A673 (cell line): ENCODE data around the gene RITA1. TPM values are rescaled to one million over a fixed set of nuclear protein-coding genes. Genes with fewer than 3 reads are reported as not detected.
A peak's percentile ranks its signal among the peaks of the same experiment; 100 is the strongest.

Experiments
- BruUV-seq: library from RNA; stranded (reverse); fragments of 400-500 nt; replicated peaks from 2 replicates; lab custom pipeline; 2021; lab: Mats Ljungman, UMichigan
- CTCF ChIA-PET: fragments of 300-600 bp; sonication (Branson Sonifier 250); formaldehyde crosslinking; loops from one replicate; lab custom pipeline; 2022; ENCODE audit warnings: antibody characterized with exemption; lab: Charles Lee
- POLR2A ChIA-PET: fragments of 300-600 bp; sonication (Branson Sonifier 250); formaldehyde crosslinking; loops from one replicate; lab custom pipeline; 2022; ENCODE audit warnings: antibody characterized with exemption; ENCODE audit not compliant: low non-redundant PET; lab: Charles Lee
- DNase-seq: peaks from one replicate; pipeline ENCODE4 v3.0.0-alpha.2; 2015; ENCODE audit warnings: low spot score
- H3K27ac ChIP-seq: fragments of 200-600 bp; sonication (generic); 2 replicates; pipeline ENCODE4 v1.5.1; 2016; ENCODE audit warnings: mixed run types, low read depth, mild to moderate bottlenecking, mixed read lengths, antibody characterized with exemption, low read length; ENCODE audit not compliant: poor library complexity, severe bottlenecking
- H3K27me3 ChIP-seq: fragments of 200-600 bp; sonication (generic); replicated peaks from 2 replicates; pipeline ENCODE4 v1.6.1; 2017; ENCODE audit warnings: mixed run types, low read depth, mild to moderate bottlenecking, mixed read lengths, antibody characterized with exemption, low read length; ENCODE audit not compliant: insufficient read depth, poor library complexity
- H3K36me3 ChIP-seq: fragments of 200-600 bp; sonication (generic); 2 replicates; pipeline ENCODE4 v1.6.1; 2016; ENCODE audit warnings: mixed run types, mild to moderate bottlenecking, mixed read lengths, antibody characterized with exemption, low read length; ENCODE audit not compliant: insufficient read depth, poor library complexity, severe bottlenecking
- H3K4me1 ChIP-seq: fragments of 200-600 bp; sonication (generic); 2 replicates; pipeline ENCODE4 v1.6.1; 2017; ENCODE audit warnings: mixed run types, mild to moderate bottlenecking, mixed read lengths, antibody characterized with exemption, low read length; ENCODE audit not compliant: insufficient read depth, poor library complexity, severe bottlenecking
- H3K4me3 ChIP-seq: fragments of 200-600 bp; sonication (generic); 2 replicates; pipeline ENCODE4 v1.5.1; 2016; ENCODE audit warnings: low read depth, mixed run types, mild to moderate bottlenecking, mixed read lengths, low read length; ENCODE audit not compliant: poor library complexity, severe bottlenecking
- H3K9me3 ChIP-seq: fragments of 200-600 bp; sonication (generic); 2 replicates; pipeline ENCODE4 v1.6.1; 2016; ENCODE audit warnings: mixed run types, low read depth, mild to moderate bottlenecking, mixed read lengths, antibody characterized with exemption, low read length; ENCODE audit not compliant: poor library complexity, severe bottlenecking
- EZH2 ChIP-seq: fragments of 200-600 bp; sonication (generic); IDR thresholded peaks from 2 replicates; pipeline ENCODE4 v1.6.1; 2017; ENCODE audit warnings: borderline replicate concordance, low read depth, mild to moderate bottlenecking, mixed read lengths, antibody characterized with exemption, low read length; ENCODE audit not compliant: poor library complexity, severe bottlenecking
- intact Hi-C: fragments of 100-400 bp; cut with micrococcal nuclease; formaldehyde crosslinking; loops from one replicate; pipeline ENCODE4 v1.10.0; 2022; ENCODE audit not compliant: unreplicated experiment
- total RNA-seq: library from RNA; stranded (reverse); gene quantifications from 2 replicates; pipeline ENCODE4 v1.2.3, GENCODE V29; 2021
- TF ChIP-seq, protein P1 (sequence below): fragments of 300-800, 200-600 bp; sonication (generic); conservative IDR thresholded peaks from 2 replicates; pipeline ENCODE4 v1.5.1; 2017; ENCODE audit warnings: low read depth, mild to moderate bottlenecking, antibody characterized with exemption, low read length, moderate library complexity, mixed read lengths

RITA1 gene
- total RNA-seq, 1 experiment from 2014 or later: 22.3 TPM

DNA sequence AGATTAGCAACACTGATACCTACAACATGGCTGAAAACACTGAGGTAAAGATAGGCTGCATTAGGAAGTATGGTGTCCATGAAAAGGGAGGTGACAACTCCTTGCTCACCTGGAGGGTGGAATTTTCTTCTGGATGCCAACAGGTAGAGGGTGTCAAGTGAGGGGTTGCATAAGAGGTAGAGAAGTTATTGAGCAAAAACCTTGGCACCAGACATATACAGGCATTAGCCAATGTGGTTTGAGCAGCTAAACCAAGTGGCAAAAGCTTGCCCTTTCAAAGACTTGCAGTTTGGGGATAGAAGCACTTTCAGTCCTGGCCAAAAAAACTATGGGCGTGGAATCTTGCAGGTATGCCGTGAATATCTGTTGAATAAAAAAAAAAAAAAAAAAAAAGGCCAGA lies 3.8 kb downstream of the RITA1 start:
- Histone ChIP-seq H3K27me3 (no peaks in the 10 kb centered on the region), H3K36me3 (peaks cover 17% of the 10 kb centered on the region), H3K27ac (no peak overlapping the region), H3K4me1 (no peaks in the 10 kb centered on the region), H3K4me3 (no peak overlapping the region), H3K9me3 (no peaks in the 10 kb centered on the region)
- TF ChIP-seq, protein P1, sequence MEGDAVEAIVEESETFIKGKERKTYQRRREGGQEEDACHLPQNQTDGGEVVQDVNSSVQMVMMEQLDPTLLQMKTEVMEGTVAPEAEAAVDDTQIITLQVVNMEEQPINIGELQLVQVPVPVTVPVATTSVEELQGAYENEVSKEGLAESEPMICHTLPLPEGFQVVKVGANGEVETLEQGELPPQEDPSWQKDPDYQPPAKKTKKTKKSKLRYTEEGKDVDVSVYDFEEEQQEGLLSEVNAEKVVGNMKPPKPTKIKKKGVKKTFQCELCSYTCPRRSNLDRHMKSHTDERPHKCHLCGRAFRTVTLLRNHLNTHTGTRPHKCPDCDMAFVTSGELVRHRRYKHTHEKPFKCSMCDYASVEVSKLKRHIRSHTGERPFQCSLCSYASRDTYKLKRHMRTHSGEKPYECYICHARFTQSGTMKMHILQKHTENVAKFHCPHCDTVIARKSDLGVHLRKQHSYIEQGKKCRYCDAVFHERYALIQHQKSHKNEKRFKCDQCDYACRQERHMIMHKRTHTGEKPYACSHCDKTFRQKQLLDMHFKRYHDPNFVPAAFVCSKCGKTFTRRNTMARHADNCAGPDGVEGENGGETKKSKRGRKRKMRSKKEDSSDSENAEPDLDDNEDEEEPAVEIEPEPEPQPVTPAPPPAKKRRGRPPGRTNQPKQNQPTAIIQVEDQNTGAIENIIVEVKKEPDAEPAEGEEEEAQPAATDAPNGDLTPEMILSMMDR: no peak
- TF ChIP-seq EZH2: no peak
- intact Hi-C loops: no loop called here
- no TSS peak for BruUV-seq
- no peak for DNase-seq
- POLR2A ChIA-PET: no interaction called here
- CTCF ChIA-PET: no interaction called here

DNA sequence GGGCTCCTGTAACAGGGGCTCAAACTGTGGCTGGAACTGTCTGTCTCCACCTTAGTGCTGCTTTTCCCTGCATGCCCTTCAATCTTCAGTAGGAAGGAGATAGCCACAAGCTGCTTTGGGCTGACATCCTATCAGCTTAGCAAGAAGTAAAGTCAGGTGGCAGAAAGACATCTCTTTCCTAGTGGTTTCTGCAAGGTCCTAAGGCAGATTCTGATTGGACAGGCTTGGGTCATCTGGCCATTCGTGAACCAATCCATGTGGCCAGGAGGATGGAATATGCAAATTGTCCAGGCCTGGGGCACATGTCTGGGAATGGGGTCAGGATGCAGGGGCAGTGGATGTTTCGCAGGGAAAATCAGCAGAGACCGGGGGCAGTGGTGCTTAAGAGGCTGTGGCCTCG lies 5.2 kb downstream of the RITA1 start:
- intact Hi-C loops: loop anchor here (10.0 kb wide), 1 partner anchor 134 kb away; no protein-coding TSS in a partner anchor
- Histone ChIP-seq H3K4me1 (no peaks in the 10 kb centered on the region), H3K27me3 (no peaks in the 10 kb centered on the region), H3K9me3 (no peaks in the 10 kb centered on the region), H3K36me3 (peaks cover 17% of the 10 kb centered on the region), H3K27ac (no peak overlapping the region), H3K4me3 (no peak overlapping the region)
- no peak for TF ChIP-seq EZH2
- TF ChIP-seq, protein P1: no peak
- CTCF ChIA-PET: no interaction called here
- DNase-seq: peak; percentile 44
- POLR2A ChIA-PET: interaction anchor here (0.6 kb wide), 1 partner anchor 172 kb away, joined by 5 read pairs; no protein-coding TSS in a partner anchor
- no TSS peak for BruUV-seq

DNA sequence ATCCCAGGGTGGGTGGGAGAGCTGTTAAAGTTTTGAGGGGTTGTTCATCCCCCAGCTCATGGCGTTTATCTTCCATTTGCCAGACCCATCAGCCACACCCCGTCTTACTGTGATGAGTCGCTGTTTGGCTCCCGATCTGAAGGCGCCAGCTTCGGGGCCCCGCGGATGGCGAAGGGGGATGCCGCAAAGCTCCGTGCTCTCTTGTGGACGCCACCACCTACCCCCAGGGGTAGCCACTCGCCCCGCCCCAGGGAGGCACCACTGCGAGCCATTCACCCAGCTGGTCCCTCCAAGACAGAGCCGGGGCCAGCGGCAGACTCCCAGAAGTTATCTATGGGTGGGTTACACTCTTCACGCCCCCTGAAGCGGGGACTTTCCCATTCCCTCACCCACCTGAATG lies 5.7 kb downstream of the RITA1 start:
- Histone ChIP-seq H3K27me3 (no peaks in the 10 kb centered on the region), H3K9me3 (no peaks in the 10 kb centered on the region), H3K36me3 (peaks cover 17% of the 10 kb centered on the region), H3K27ac (no peak overlapping the region), H3K4me3 (no peak overlapping the region), H3K4me1 (no peaks in the 10 kb centered on the region)
- ChIA-PET CTCF (no interaction called here), POLR2A (no interaction called here)
- TF ChIP-seq, protein P1: no peak
- TF ChIP-seq EZH2: no peak
- DNase-seq: no peak
- BruUV-seq: no TSS peak
- intact Hi-C loops: loop anchor here (10.0 kb wide), 1 partner anchor 134 kb away; no protein-coding TSS in a partner anchor
